ENCODE measurements around the gene EIF2AK3. TPM values are rescaled to one million over a fixed set of nuclear protein-coding genes. Genes with fewer than 3 reads are reported as not detected.

The EIF2AK3 gene
- total RNA-seq, 1 experiment from 2014 or later, result 11.3 TPM

GRCh38 chr2:88575051-88575450 lies 52.2 kb downstream of the EIF2AK3 start:
- TF ChIP-seq CTCF (IDR thresholded peaks at IDR 0.05) (no peak), TCF7L2 (IDR thresholded peaks at IDR 0.05; ENCODE audit: low read depth, low read length) (no peak), SIN3A (IDR thresholded peaks at IDR 0.05; ENCODE audit: borderline replicate concordance, insufficient read depth, low read depth, low read length) (no peak), POLR2AphosphoS5 (IDR thresholded peaks at IDR 0.05; ENCODE audit: low read depth, low read length) (no peak), REST (IDR thresholded peaks at IDR 0.05; ENCODE audit: insufficient read depth in 1 of 2, low read depth in 2 of 2, low read length in 1 of 2) (no peak)
- CTCF ChIA-PET, result no interaction called here
- ATAC-seq (no peak), DNase-seq (ENCODE audit: low read depth, low spot score) (no peak)
- Histone ChIP-seq H3K27me3 (ENCODE audit: control insufficient read depth, insufficient read depth, low read length) (no peaks in the 10 kb centered on the region), H3K4me3 (ENCODE audit: low read depth in 2 of 2, low read length in 2 of 2) (no peak overlapping the region), H3K9me3 (ENCODE audit: control insufficient read depth, insufficient read depth, low read depth, low read length) (no peaks in the 10 kb centered on the region), H3K36me3 (ENCODE audit: control insufficient read depth, insufficient read depth, low read length) (peaks cover 2% of the 10 kb centered on the region; the same call in 1 of the 2 replicates), H3K4me1 (ENCODE audit: control insufficient read depth, insufficient read depth, low read length) (no peaks in the 10 kb centered on the region), H3K27ac (ENCODE audit: low read length) (no peak overlapping the region)
- in situ Hi-C loops (cut with HindIII; ENCODE audit: low pct_unique_long_range_greater_than_20kb, low sequenced_read_pairs) (no loop called here), intact Hi-C loops (cut with micrococcal nuclease; ENCODE audit: unreplicated experiment) (no loop called here)
- POLR2A ChIA-PET, result no interaction called here
- no TSS peak for BruUV-seq (replicated peaks)

- ChIA-PET CTCF (no interaction called here), POLR2A (no interaction called here)
- H3K36me3 ChIP-seq (ENCODE audit: control insufficient read depth, insufficient read depth, low read length), result no peaks in the 10 kb centered on the region; the same call in 1 of the 2 replicates
- no peak overlapping the region for H3K27ac ChIP-seq (ENCODE audit: low read length)
- no peaks in the 10 kb centered on the region for H3K4me1 ChIP-seq (ENCODE audit: control insufficient read depth, insufficient read depth, low read length)
- no peak for DNase-seq (ENCODE audit: low read depth, low spot score)
- BruUV-seq (replicated peaks), result no TSS peak
- no peaks in the 10 kb centered on the region for H3K27me3 ChIP-seq (ENCODE audit: control insufficient read depth, insufficient read depth, low read length)
- ATAC-seq, result no peak
- in situ Hi-C loops (cut with HindIII; ENCODE audit: low pct_unique_long_range_greater_than_20kb, low sequenced_read_pairs), result no loop called here
- TF ChIP-seq TCF7L2 (IDR thresholded peaks at IDR 0.05; ENCODE audit: low read depth, low read length) (no peak), POLR2AphosphoS5 (IDR thresholded peaks at IDR 0.05; ENCODE audit: low read depth, low read length) (no peak), SIN3A (IDR thresholded peaks at IDR 0.05; ENCODE audit: borderline replicate concordance, insufficient read depth, low read depth, low read length) (no peak), CTCF (IDR thresholded peaks at IDR 0.05) (no peak), REST (IDR thresholded peaks at IDR 0.05; ENCODE audit: insufficient read depth in 1 of 2, low read depth in 2 of 2, low read length in 1 of 2) (no peak)
- H3K4me3 ChIP-seq (ENCODE audit: low read depth in 2 of 2, low read length in 2 of 2), result no peak overlapping the region
- no peaks in the 10 kb centered on the region for H3K9me3 ChIP-seq (ENCODE audit: control insufficient read depth, insufficient read depth, low read depth, low read length)
- intact Hi-C loops (cut with micrococcal nuclease; ENCODE audit: unreplicated experiment), result no loop called here
These were observed 52.8 kb downstream of the EIF2AK3 start for GRCh38 chr2:88574445-88574844.

Data from Panc1 (cell line).